Stimulated activated CD8-positive, alpha-beta memory T cell treated with anti-CD3 and anti-CD28 coated beads, Interleukin-15, amount 100 ng/mL, for 1 hour (primary cell): ENCODE data around the gene SCRT2.
"Not testable (repeated sequence)": the region's sequence is repeated elsewhere in the genome, so short reads cannot be mapped to it uniquely, and the experiment has no call there.

Experiments
- DNase-seq: peaks from one replicate; pipeline ENCODE4 v3.0.0-alpha.2; 2020; ENCODE audit warnings: low read depth

Gene SCRT2

GRCh38 chr20:653110-653589, 22.5 kb downstream of the SCRT2 start, which contains the start of gene SRXN1:
Gene SRXN1, minus strand, starts transcription at chr20:653200. Its CDS starts 15 bp downstream, at chr20:653185.
- DNase-seq = peak; percentile 65

- DNase-seq = no peak
These were observed 22.9 kb downstream of the SCRT2 start for GRCh38 chr20:652615-653109.

GRCh38 chr20:651713-652614, 23.6 kb downstream of the SCRT2 start:
- no peak for DNase-seq

GRCh38 chr20:650954-651353, 24.6 kb downstream of the SCRT2 start:
- no peak for DNase-seq

GRCh38 chr20:650281-650680, 25.3 kb downstream of the SCRT2 start:
- DNase-seq = no peak

GRCh38 chr20:647479-648019, 28.1 kb downstream of the SCRT2 start:
- DNase-seq = no peak

GRCh38 chr20:646868-647233, 28.8 kb downstream of the SCRT2 start:
- no peak for DNase-seq

GRCh38 chr20:646107-646867, 29.3 kb downstream of the SCRT2 start:
- DNase-seq = no peak

GRCh38 chr20:645318-646106, 30.1 kb downstream of the SCRT2 start:
- DNase-seq = peak; percentile 37

- no peak for DNase-seq
These were observed 30.8 kb downstream of the SCRT2 start for GRCh38 chr20:644692-645317.

GRCh38 chr20:642398-643174, 33.0 kb downstream of the SCRT2 start:
- DNase-seq = no peak

- not testable (repeated sequence) for DNase-seq
These were observed 33.6 kb downstream of the SCRT2 start for GRCh38 chr20:642013-642397.

GRCh38 chr20:641516-641875, 34.1 kb downstream of the SCRT2 start:
- DNase-seq = no peak

GRCh38 chr20:640674-641515, 34.7 kb downstream of the SCRT2 start:
- no peak for DNase-seq

- DNase-seq = no peak
These were observed 37.0 kb downstream of the SCRT2 start for GRCh38 chr20:638579-638978.

GRCh38 chr20:637559-637958, 38.0 kb downstream of the SCRT2 start:
- no peak for DNase-seq

- no peak for DNase-seq
These were observed 39.7 kb downstream of the SCRT2 start for GRCh38 chr20:635893-636338.

GRCh38 chr20:635028-635892, 40.3 kb downstream of the SCRT2 start:
- no peak for DNase-seq
